Activated CD8-positive, alpha-beta memory T cell treated with anti-CD3 and anti-CD28 coated beads for 4 hours (primary cell): Measurements from ENCODE around the gene ALLC.

Experiments
- DNase-seq, 2 donors: peaks; one replicate each; pipeline ENCODE4 v3.0.0-alpha.2; 2020; ENCODE audit warnings: low read depth in 2 of 2

Gene ALLC

GRCh38 chr2:3747826-3748225, 89.8 kb downstream of the ALLC start:
- no peak for DNase-seq

- no peak for DNase-seq
These were observed 91.2 kb downstream of the ALLC start for GRCh38 chr2:3749201-3749600.

- DNase-seq: no peak
These were observed 93.3 kb downstream of the ALLC start for GRCh38 chr2:3751251-3751650.

GRCh38 chr2:3751806-3752205, 93.8 kb downstream of the ALLC start:
- DNase-seq: no peak
